T-helper 17 cell (primary cell): ENCODE measurements around the gene BRAT1. TPM values are rescaled to one million over a fixed set of nuclear protein-coding genes. Genes with fewer than 3 reads are reported as not detected.

ENCODE experiments used
- ATAC-seq: fragments of 150-1000 bp; cut with Tn5 transposase; 2 replicates; pipeline ENCODE4 v1.10.0; 2021; ENCODE audit warnings: mild to moderate bottlenecking, moderate library complexity
- DNase-seq, 3 donors: peaks; one replicate each; pipeline versions ENCODE4 v3.0.0 to v3.0.0-alpha.2; 2020 to 2021
- H3K9me3 ChIP-seq: one replicate; pipeline ENCODE4 v1.7.0; 2013; ENCODE audit warnings: low read length, mild to moderate bottlenecking; ENCODE audit not compliant: control insufficient read depth, poor library complexity, severe bottlenecking
- H3K27ac Mint-ChIP-seq: one replicate; pipeline ENCODE4 v1.8.0; 2022; ENCODE audit warnings: mild to moderate bottlenecking, moderate library complexity, mixed read lengths
- H3K27me3 Mint-ChIP-seq: one replicate; pipeline ENCODE4 v1.8.0; 2022; ENCODE audit warnings: mixed read lengths
- H3K36me3 Mint-ChIP-seq: one replicate; pipeline ENCODE4 v1.8.0; 2022; ENCODE audit warnings: low read depth, mixed read lengths
- H3K4me1 Mint-ChIP-seq: one replicate; pipeline ENCODE4 v1.8.0; 2022; ENCODE audit warnings: mild to moderate bottlenecking, mixed read lengths
- H3K4me3 Mint-ChIP-seq: one replicate; pipeline ENCODE4 v1.8.0; 2022; ENCODE audit warnings: mild to moderate bottlenecking, moderate library complexity, mixed read lengths
- total RNA-seq, 4 donors: library from RNA in 2 of 4; stranded (reverse) in 2 of 4; gene quantifications; one replicate each; pipeline ENCODE4 v1.2.3 and lab custom pipeline; 2022 to 2026

The BRAT1 gene
- total RNA-seq, 2 donors from 2014 or later, result 19.5 to 20.5 TPM

- H3K9me3 ChIP-seq, result no peaks in the 10 kb centered on the region
- Mint-ChIP-seq H3K27me3 (no peaks in the 10 kb centered on the region), H3K27ac (no peak overlapping the region), H3K36me3 (peaks cover 4% of the 10 kb centered on the region), H3K4me3 (no peak overlapping the region), H3K4me1 (peaks cover 3% of the 10 kb centered on the region)
- ATAC-seq (no peak), DNase-seq (no peak)
Measured at GRCh38 chr7:2576742-2577491, 21.6 kb upstream of the BRAT1 start.

- H3K9me3 ChIP-seq, result no peaks in the 10 kb centered on the region
- no peak overlapping the region for H3K4me3 Mint-ChIP-seq
- H3K36me3 Mint-ChIP-seq, result peaks cover 4% of the 10 kb centered on the region
- no peaks in the 10 kb centered on the region for H3K27me3 Mint-ChIP-seq
- peaks cover 3% of the 10 kb centered on the region for H3K4me1 Mint-ChIP-seq
- no peak for ATAC-seq
- H3K27ac Mint-ChIP-seq, result no peak overlapping the region
- DNase-seq, result no peak
Measured at GRCh38 chr7:2575733-2576340, 20.5 kb upstream of the BRAT1 start.

- peaks cover 4% of the 10 kb centered on the region for H3K36me3 Mint-ChIP-seq
- ATAC-seq, result no peak
Measured at GRCh38 chr7:2575046-2575732, 19.9 kb upstream of the BRAT1 start.

GRCh38 chr7:2573761-2574160 is 18.4 kb upstream of the BRAT1 start:
- no peak for DNase-seq
- no peaks in the 10 kb centered on the region for H3K27me3 Mint-ChIP-seq
- no peak overlapping the region for H3K27ac Mint-ChIP-seq
- peaks cover 4% of the 10 kb centered on the region for H3K36me3 Mint-ChIP-seq
- no peaks in the 10 kb centered on the region for H3K9me3 ChIP-seq
- H3K4me3 Mint-ChIP-seq, result no peak overlapping the region
- no peak for ATAC-seq
- peaks cover 3% of the 10 kb centered on the region for H3K4me1 Mint-ChIP-seq

More at GRCh38 chr7:2575046-2575732, 19.9 kb upstream of the BRAT1 start:
- Mint-ChIP-seq H3K4me1 (peaks cover 3% of the 10 kb centered on the region), H3K27ac (no peak overlapping the region), H3K4me3 (no peak overlapping the region), H3K27me3 (no peaks in the 10 kb centered on the region)
- DNase-seq, result no peak
- H3K9me3 ChIP-seq, result no peaks in the 10 kb centered on the region

GRCh38 chr7:2572101-2572842 is 16.9 kb upstream of the BRAT1 start:
- no peaks in the 10 kb centered on the region for H3K9me3 ChIP-seq
- H3K27me3 Mint-ChIP-seq, result no peaks in the 10 kb centered on the region
- H3K4me3 Mint-ChIP-seq, result no peak overlapping the region
- H3K36me3 Mint-ChIP-seq, result peaks cover 4% of the 10 kb centered on the region
- DNase-seq (no peak), ATAC-seq (no peak)
- H3K27ac Mint-ChIP-seq, result no peak overlapping the region
- peaks cover 3% of the 10 kb centered on the region for H3K4me1 Mint-ChIP-seq

GRCh38 chr7:2571409-2571808 is 16.1 kb upstream of the BRAT1 start:
- ATAC-seq, result no peak
- H3K9me3 ChIP-seq, result no peaks in the 10 kb centered on the region
- Mint-ChIP-seq H3K27ac (no peak overlapping the region), H3K4me3 (no peak overlapping the region), H3K36me3 (peaks cover 4% of the 10 kb centered on the region), H3K27me3 (no peaks in the 10 kb centered on the region), H3K4me1 (peaks cover 3% of the 10 kb centered on the region)
- no peak for DNase-seq

GRCh38 chr7:2570021-2570420 is 14.7 kb upstream of the BRAT1 start:
- Mint-ChIP-seq H3K27ac (no peak overlapping the region), H3K4me1 (no peaks in the 10 kb centered on the region), H3K27me3 (no peaks in the 10 kb centered on the region), H3K4me3 (no peak overlapping the region), H3K36me3 (peaks cover 4% of the 10 kb centered on the region)
- no peaks in the 10 kb centered on the region for H3K9me3 ChIP-seq
- no peak for DNase-seq
- no peak for ATAC-seq

GRCh38 chr7:2569421-2569820 is 14.1 kb upstream of the BRAT1 start:
- Mint-ChIP-seq H3K27ac (no peak overlapping the region), H3K4me3 (no peak overlapping the region), H3K4me1 (peaks cover 4% of the 10 kb centered on the region), H3K27me3 (no peaks in the 10 kb centered on the region), H3K36me3 (peaks cover 4% of the 10 kb centered on the region)
- DNase-seq, result no peak
- H3K9me3 ChIP-seq, result no peaks in the 10 kb centered on the region
- ATAC-seq, result no peak

GRCh38 chr7:2568521-2569223 is 13.3 kb upstream of the BRAT1 start:
- H3K27ac Mint-ChIP-seq, result no peak overlapping the region
- H3K36me3 Mint-ChIP-seq, result no peaks in the 10 kb centered on the region
- peaks cover 4% of the 10 kb centered on the region for H3K4me1 Mint-ChIP-seq
- H3K27me3 Mint-ChIP-seq, result no peaks in the 10 kb centered on the region
- no peak overlapping the region for H3K4me3 Mint-ChIP-seq
- ATAC-seq (no peak), DNase-seq (no peak)
- no peaks in the 10 kb centered on the region for H3K9me3 ChIP-seq

GRCh38 chr7:2567679-2568278 is 12.5 kb upstream of the BRAT1 start:
- no peaks in the 10 kb centered on the region for H3K36me3 Mint-ChIP-seq
- no peak overlapping the region for H3K4me3 Mint-ChIP-seq
- peaks cover 4% of the 10 kb centered on the region for H3K4me1 Mint-ChIP-seq
- H3K27ac Mint-ChIP-seq, result peak overlapping the region; percentile 29
- no peaks in the 10 kb centered on the region for H3K9me3 ChIP-seq
- ATAC-seq (no peak), DNase-seq (no peak)
- no peaks in the 10 kb centered on the region for H3K27me3 Mint-ChIP-seq

GRCh38 chr7:2566890-2567678 is 11.8 kb upstream of the BRAT1 start:
- Mint-ChIP-seq H3K4me3 (peak overlapping the region; percentile 60), H3K36me3 (no peaks in the 10 kb centered on the region)

More at GRCh38 chr7:2566890-2567678, 11.8 kb upstream of the BRAT1 start:
- H3K27me3 Mint-ChIP-seq, result no peaks in the 10 kb centered on the region
- ATAC-seq, result peak; percentile 97
- no peaks in the 10 kb centered on the region for H3K9me3 ChIP-seq
- H3K4me1 Mint-ChIP-seq, result peaks cover 4% of the 10 kb centered on the region
- H3K27ac Mint-ChIP-seq, result peak overlapping the region; percentile 29
- peak in 1 of 3 donors; percentile 32 for DNase-seq
